Gastrocnemius medialis (tissue), 4 donors: ENCODE data around the gene LRRC74A. TPM values are rescaled to one million over a fixed set of nuclear protein-coding genes. Genes with fewer than 3 reads are reported as not detected.

Experiments
- ATAC-seq, 2 donors: fragments of 150-250 bp; one replicate each; pipeline ENCODE4 v1.9.1; 2016
- DNase-seq, 2 donors: peaks; one replicate each; pipeline ENCODE4 v3.0.0-alpha.2; 2019
- H3K27ac ChIP-seq, 4 donors: fragments of 200-600 bp; sonication (generic); 1 replicate in 1 of 4; 2 replicates in 3 of 4; pipeline ENCODE4 v1.5.1; 2016 to 2018; ENCODE audit warnings: mild to moderate bottlenecking in 2 of 4, moderate library complexity in 1 of 4
- H3K27me3 ChIP-seq, 3 donors: fragments of 200-600 bp; sonication (generic) in 2 of 3; 1 replicate in 1 of 3; 2 replicates in 2 of 3; pipeline versions ENCODE4 v1.5.1 to v1.6.0; 2016 to 2019; ENCODE audit warnings: mild to moderate bottlenecking in 1 of 3, moderate library complexity in 1 of 3
- H3K36me3 ChIP-seq, 2 donors: fragments of 200-600 bp; sonication (generic) in 1 of 2; one replicate each; pipeline ENCODE4 v1.5.1; 2017 to 2018
- H3K4me1 ChIP-seq, 2 donors: fragments of 200-600 bp; sonication (generic) in 1 of 2; one replicate each; pipeline ENCODE4 v1.5.1; 2016 to 2017; ENCODE audit warnings: mild to moderate bottlenecking in 2 of 2
- H3K4me3 ChIP-seq, 4 donors: fragments of 200-600 bp; sonication (generic) in 3 of 4; 1 replicate in 1 of 4; 2 replicates in 3 of 4; pipeline ENCODE4 v1.5.1; 2016 to 2019; ENCODE audit warnings: mild to moderate bottlenecking in 2 of 4
- H3K9me3 ChIP-seq, 3 donors: fragments of 200-600 bp; sonication (generic) in 2 of 3; 1 replicate in 1 of 3; 2 replicates in 2 of 3; pipeline ENCODE4 v1.5.1; 2016 to 2019
- POLR2A ChIP-seq, 2 donors: fragments of 450-650 bp; IDR thresholded peaks; one replicate each; pipeline ENCODE4 v1.6.1; 2017; ENCODE audit warnings: antibody characterized with exemption in 2 of 2, mild to moderate bottlenecking in 2 of 2, moderate library complexity in 2 of 2
- in situ Hi-C, 4 donors: fragments of 200-750 bp; cut with MboI; loops; one replicate each; pipeline versions ENCODE4 v1.15.0 to v1.8.0; 2017; ENCODE audit warnings: low sequenced_read_pairs in 4 of 4
- intact Hi-C: fragments of 100-400 bp; cut with DNase I; formaldehyde crosslinking; loops from one replicate; pipeline ENCODE4 v1.15.1; 2023; ENCODE audit warnings: low total_unique reads
- total RNA-seq, 4 donors: library from RNA; depleted of rRNA; stranded (reverse); fragments of >200 nt; gene quantifications; one replicate each; pipeline versions ENCODE4 v1.1.0 to v1.2.3, GENCODE V29; 2016
- TF ChIP-seq, protein P1 (sequence below), 5 experiments: fragments of 450-650 bp in 3 of 5; fragments of 200-600 bp in 2 of 5; sonication (generic) in 2 of 5; IDR thresholded peaks in 4 of 5; conservative IDR thresholded peaks in 1 of 5; 1 replicate in 4 of 5; 2 replicates in 1 of 5; pipeline ENCODE4 v1.5.1; 2016 to 2019; ENCODE audit warnings: antibody characterized with exemption in 5 of 5, mild to moderate bottlenecking in 3 of 5, moderate library complexity in 3 of 5

Gene LRRC74A
- total RNA-seq, 4 donors from 2014 or later: not detected

DNA sequence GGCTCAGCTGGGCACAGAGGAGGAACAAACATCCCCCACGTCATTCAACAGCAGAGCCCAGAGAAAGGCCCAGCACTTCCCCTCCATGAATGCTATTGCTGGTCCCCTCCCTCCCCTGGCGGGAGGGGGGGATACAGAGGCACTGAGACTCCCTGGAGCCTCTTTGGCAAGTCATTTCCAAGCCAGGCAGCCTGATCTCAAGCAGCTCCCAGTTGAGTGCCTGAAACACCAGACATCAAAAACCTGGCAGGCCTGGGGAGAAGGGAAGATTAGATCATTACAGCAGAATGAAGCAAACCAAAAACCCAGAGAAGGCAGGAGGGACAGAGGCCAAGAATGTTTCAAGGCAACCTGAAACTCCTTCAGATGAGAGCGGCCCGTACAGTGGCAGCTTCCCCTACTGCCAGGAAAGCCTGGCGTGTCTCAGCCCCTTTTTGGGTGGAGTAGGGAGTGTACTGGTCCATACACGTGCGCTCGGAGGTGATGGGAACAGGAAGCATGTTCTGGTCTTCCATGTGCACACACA, 92.1 kb downstream of the LRRC74A start:
- in situ Hi-C loops: loop anchor here in 1 of 4 donors (10.0 kb wide), 1 partner anchor 146 kb away; no protein-coding TSS in a partner anchor
- peaks cover 51 to 54% of the 10 kb centered on the region in 2 donors for H3K4me1 ChIP-seq

DNA sequence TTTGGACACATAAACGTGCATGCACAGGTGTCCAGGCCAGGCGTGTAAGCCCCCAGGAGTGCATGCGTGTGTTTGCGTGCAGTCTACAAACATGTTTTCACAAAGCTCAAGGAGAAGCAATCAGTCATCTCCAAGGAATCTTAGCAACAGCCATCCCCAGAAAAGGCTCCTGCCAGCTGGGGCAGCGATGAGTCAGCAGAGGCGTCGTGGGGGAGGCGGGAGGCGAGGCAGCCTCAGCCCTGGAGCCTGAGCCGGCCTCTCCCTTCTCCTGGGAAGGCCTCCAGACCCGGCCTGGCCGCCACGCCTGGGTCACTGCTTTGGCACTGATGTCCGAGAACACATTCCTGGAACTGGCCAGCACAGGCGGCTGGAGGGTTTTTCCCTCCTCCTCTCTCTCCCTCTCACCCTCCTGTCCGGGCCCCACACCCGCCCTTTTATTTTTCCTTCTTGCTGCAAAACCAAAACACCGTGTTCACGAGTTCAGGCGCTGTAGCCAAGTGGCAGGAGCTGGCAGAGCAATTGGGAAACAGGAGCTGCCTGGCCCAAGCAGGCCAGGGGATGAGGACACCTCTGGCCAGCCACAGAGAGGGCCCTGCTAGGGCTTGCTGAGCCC, 92.7 kb downstream of the LRRC74A start:
- peak; percentile 71 to 72 for ATAC-seq
- no peaks in the 10 kb centered on the region for H3K36me3 ChIP-seq
- peak; percentile 96 to 99 for DNase-seq
- H3K9me3 ChIP-seq: no peaks in the 10 kb centered on the region
- H3K4me1 ChIP-seq: peaks cover 49 to 50% of the 10 kb centered on the region in 2 donors
- no peaks in the 10 kb centered on the region for H3K27me3 ChIP-seq
- intact Hi-C loops (loop anchor here (1.0 to 5.0 kb wide), 7 partner anchors 34 to 398 kb away; partner anchors contain the start of gene CIPC), in situ Hi-C loops (loop anchor here in 1 of 4 donors (10.0 kb wide), 1 partner anchor 146 kb away; no protein-coding TSS in a partner anchor)
- peak in 1 of 2 donors; percentile 40 for TF ChIP-seq POLR2A (IDR thresholded peaks at IDR 0.05)
- TF ChIP-seq, protein P1, sequence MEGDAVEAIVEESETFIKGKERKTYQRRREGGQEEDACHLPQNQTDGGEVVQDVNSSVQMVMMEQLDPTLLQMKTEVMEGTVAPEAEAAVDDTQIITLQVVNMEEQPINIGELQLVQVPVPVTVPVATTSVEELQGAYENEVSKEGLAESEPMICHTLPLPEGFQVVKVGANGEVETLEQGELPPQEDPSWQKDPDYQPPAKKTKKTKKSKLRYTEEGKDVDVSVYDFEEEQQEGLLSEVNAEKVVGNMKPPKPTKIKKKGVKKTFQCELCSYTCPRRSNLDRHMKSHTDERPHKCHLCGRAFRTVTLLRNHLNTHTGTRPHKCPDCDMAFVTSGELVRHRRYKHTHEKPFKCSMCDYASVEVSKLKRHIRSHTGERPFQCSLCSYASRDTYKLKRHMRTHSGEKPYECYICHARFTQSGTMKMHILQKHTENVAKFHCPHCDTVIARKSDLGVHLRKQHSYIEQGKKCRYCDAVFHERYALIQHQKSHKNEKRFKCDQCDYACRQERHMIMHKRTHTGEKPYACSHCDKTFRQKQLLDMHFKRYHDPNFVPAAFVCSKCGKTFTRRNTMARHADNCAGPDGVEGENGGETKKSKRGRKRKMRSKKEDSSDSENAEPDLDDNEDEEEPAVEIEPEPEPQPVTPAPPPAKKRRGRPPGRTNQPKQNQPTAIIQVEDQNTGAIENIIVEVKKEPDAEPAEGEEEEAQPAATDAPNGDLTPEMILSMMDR (IDR thresholded peaks at IDR 0.05 in 4 of 5, conservative IDR thresholded peaks at IDR 0.05 in 1 of 5): no peak
- H3K27ac ChIP-seq: peak overlapping the region; percentile 90 to 98 (median 94)
- peak overlapping the region; percentile 7 to 49 (median 32) for H3K4me3 ChIP-seq

More for the DNA sequence above, 92.1 kb downstream of the LRRC74A start:
- Histone ChIP-seq H3K27ac (peak overlapping the region; percentile 90 to 98 (median 94)), H3K4me3 (peak overlapping the region in 2 of 4 donors; percentile 4 to 49), H3K27me3 (no peaks in the 10 kb centered on the region), H3K36me3 (no peaks in the 10 kb centered on the region), H3K9me3 (no peaks in the 10 kb centered on the region)
- ATAC-seq (peak; percentile 39 to 45), DNase-seq (peak; percentile 73 to 87)
- peak in 1 of 2 donors; percentile 22 for TF ChIP-seq POLR2A (IDR thresholded peaks at IDR 0.05)
- TF ChIP-seq, protein P1 (IDR thresholded peaks at IDR 0.05 in 4 of 5, conservative IDR thresholded peaks at IDR 0.05 in 1 of 5): no peak
- intact Hi-C loops: loop anchor here (1.0 to 5.0 kb wide), 5 partner anchors 38 to 399 kb away; partner anchors contain the start of gene CIPC

Other genes starting within 250 kb of the LRRC74A start
- gene VASH1, start 64.9 kb upstream of the LRRC74A start, total RNA-seq: 1 to 10 TPM in 2 of 4 donors, under 1 TPM in 2; 0.56 to 6.1 (median 1.2) TPM
- 10 to 100 TPM in 3 of 4 donors, 1 to 10 TPM in 1; 8.6 to 16.9 (median 12.7) TPM for gene ANGEL1, start 13.5 kb upstream of the LRRC74A start, total RNA-seq
- gene IRF2BPL, start 202.3 kb downstream of the LRRC74A start, total RNA-seq: 10 to 100 TPM; 15.0 to 26.4 (median 17.0) TPM